Mesendoderm (in vitro differentiated cells): Measurements from ENCODE around the gene TUBA4B.

Experiments
- DNase-seq: peaks from one replicate; pipeline ENCODE4 v3.0.0; 2013
- H2AK5ac ChIP-seq: 2 replicates; pipeline ENCODE4 v1.6.1; 2013; ENCODE audit warnings: low read length, inconsistent platforms
- H2BK120ac ChIP-seq: 2 replicates; pipeline ENCODE4 v1.6.1; 2013; ENCODE audit warnings: low read depth, mild to moderate bottlenecking, low read length, moderate library complexity, mixed read lengths
- H2BK15ac ChIP-seq: replicated peaks from 2 replicates; pipeline ENCODE4 v1.6.1; 2013; ENCODE audit warnings: low read depth, mild to moderate bottlenecking, moderate library complexity
- H2BK5ac ChIP-seq: 2 replicates; pipeline ENCODE4 v1.6.1; 2013; ENCODE audit warnings: low read length, inconsistent platforms
- H3K18ac ChIP-seq: 2 replicates; pipeline ENCODE4 v1.6.1; 2013; ENCODE audit warnings: mild to moderate bottlenecking, low read length, mixed read lengths
- H3K23ac ChIP-seq: one replicate; pipeline ENCODE4 v1.6.1; 2013; ENCODE audit warnings: low read length
- H3K27ac ChIP-seq: 2 replicates; pipeline ENCODE4 v1.5.1; 2013; ENCODE audit warnings: low read depth, mild to moderate bottlenecking, inconsistent platforms, low read length, moderate library complexity
- H3K27me3 ChIP-seq: 2 replicates; pipeline ENCODE4 v1.6.1; 2013; ENCODE audit warnings: low read length, control low read depth, mild to moderate bottlenecking, inconsistent platforms; ENCODE audit not compliant: insufficient read depth, poor library complexity
- H3K36me3 ChIP-seq: 2 replicates; pipeline ENCODE4 v1.6.1; 2013; ENCODE audit warnings: low read length, inconsistent platforms; ENCODE audit not compliant: control insufficient read depth, insufficient read depth
- H3K4ac ChIP-seq: one replicate; pipeline ENCODE4 v1.6.1; 2013; ENCODE audit warnings: low read depth, mild to moderate bottlenecking, low read length, moderate library complexity
- H3K4me1 ChIP-seq: 2 replicates; pipeline ENCODE4 v1.6.1; 2013; ENCODE audit warnings: low read depth, low read length, inconsistent platforms; ENCODE audit not compliant: control insufficient read depth
- H3K4me2 ChIP-seq: 2 replicates; pipeline ENCODE4 v1.6.1; 2013; ENCODE audit warnings: low read length
- H3K4me3 ChIP-seq: 2 replicates; pipeline ENCODE4 v1.5.1; 2013; ENCODE audit warnings: mild to moderate bottlenecking, low read length
- H3K56ac ChIP-seq: one replicate; pipeline ENCODE4 v1.6.1; 2013; ENCODE audit warnings: low read length
- H3K79me1 ChIP-seq: 2 replicates; pipeline ENCODE4 v1.6.1; 2013; ENCODE audit warnings: low read length, inconsistent platforms
- H3K79me2 ChIP-seq: 2 replicates; pipeline ENCODE4 v1.6.1; 2013; ENCODE audit warnings: mild to moderate bottlenecking, low read length; ENCODE audit not compliant: control insufficient read depth, insufficient read depth
- H3K9ac ChIP-seq: 2 replicates; pipeline ENCODE4 v1.6.1; 2013; ENCODE audit warnings: low read length, inconsistent platforms
- H4K5ac ChIP-seq: one replicate; pipeline ENCODE4 v1.6.1; 2013; ENCODE audit warnings: low read length
- H4K8ac ChIP-seq: one replicate; pipeline ENCODE4 v1.6.1; 2013; ENCODE audit warnings: low read depth, mild to moderate bottlenecking, control low read depth, low read length, moderate library complexity
- WGBS: extraction: QIAGEN DNeasy Blood & Tissue Kit; methylation state at CpG from one replicate; pipeline ENCODE4 v1.1.7; 2013; ENCODE audit warnings: low lambda C conversion rate, missing lambda C conversion rate; ENCODE audit not compliant: insufficient coverage; ENCODE audit errors: extremely low coverage; 5-methylcytosine and 5-hydroxymethylcytosine counted together

The TUBA4B gene

DNA sequence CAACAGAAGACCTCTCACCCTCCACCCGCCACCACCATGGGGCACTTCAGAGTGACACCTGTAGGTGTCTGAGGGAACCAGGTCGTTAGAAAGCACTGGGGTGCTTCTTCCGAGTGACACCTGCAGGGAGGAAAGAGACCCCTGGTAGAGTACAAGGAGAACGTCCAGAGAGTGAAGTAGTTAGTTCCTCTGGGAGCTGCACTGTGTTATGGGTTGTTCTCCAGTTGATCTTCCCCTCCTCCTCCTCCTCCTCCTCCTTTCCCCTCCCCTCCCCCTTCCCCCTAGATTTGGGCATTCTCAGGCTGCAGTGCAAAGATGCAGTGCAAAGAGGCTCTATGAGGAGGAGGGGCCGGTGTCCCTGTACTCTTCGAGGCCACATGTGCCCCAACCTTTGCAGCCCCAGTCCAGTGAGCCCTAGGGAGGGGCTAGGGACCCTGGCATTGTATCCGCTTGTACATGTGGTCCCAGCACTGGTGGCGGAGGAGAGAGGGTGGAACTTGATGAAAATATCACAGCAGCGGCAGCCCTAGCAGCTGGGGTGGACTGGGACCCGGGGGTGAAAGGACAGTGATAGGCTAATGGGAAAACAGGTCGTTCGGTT is 27.0 kb downstream of the TUBA4B start:
- WGBS = no CpG with 5 or more reads among the region's 12 CpGs
- no peaks in the 10 kb centered on the region for H3K79me2 ChIP-seq
- peak overlapping the region; percentile 99 for H3K27ac ChIP-seq
- H3K18ac ChIP-seq = peak overlapping the region; percentile 88
- H4K8ac ChIP-seq = no peak overlapping the region
- H3K4ac ChIP-seq = peak overlapping the region; percentile 44
- peak overlapping the region; percentile 88 for H2BK5ac ChIP-seq
- H3K27me3 ChIP-seq = no peaks in the 10 kb centered on the region
- no peak overlapping the region for H2BK15ac ChIP-seq
- no peak overlapping the region for H4K5ac ChIP-seq
- H3K9ac ChIP-seq = peak overlapping the region; percentile 74
- H2AK5ac ChIP-seq = peak overlapping the region; percentile 24
- H3K79me1 ChIP-seq = no peaks in the 10 kb centered on the region
- H3K4me2 ChIP-seq = peak overlapping the region; percentile 71
- H3K36me3 ChIP-seq = no peaks in the 10 kb centered on the region
- H3K23ac ChIP-seq = peak overlapping the region; percentile 82
- DNase-seq = no peak
- peak overlapping the region; percentile 87 for H3K56ac ChIP-seq
- peak overlapping the region; percentile 15 for H3K4me3 ChIP-seq
- peaks cover 21% of the 10 kb centered on the region for H3K4me1 ChIP-seq
- peak overlapping the region; percentile 96 for H2BK120ac ChIP-seq

DNA sequence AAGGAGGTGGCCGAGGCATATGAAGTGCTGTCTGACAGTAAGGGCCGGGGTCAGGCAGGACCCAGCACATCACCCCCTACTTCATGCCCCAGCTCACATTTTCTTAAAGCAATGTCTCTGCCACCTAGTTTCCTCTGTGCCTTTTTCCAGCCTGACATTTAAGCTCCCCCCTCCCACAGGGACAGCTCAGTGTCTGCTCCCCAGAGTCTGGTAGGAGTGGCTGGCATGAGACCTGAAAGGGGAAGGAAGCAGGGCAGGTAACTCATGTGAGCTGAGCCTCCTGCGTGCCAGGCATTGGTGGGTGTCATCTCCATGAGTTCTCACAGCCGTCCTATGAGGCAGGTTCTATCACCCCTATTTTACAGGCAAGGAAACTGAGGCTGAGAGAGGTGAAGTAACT is 27.6 kb downstream of the TUBA4B start:
- DNase-seq = no peak

DNA sequence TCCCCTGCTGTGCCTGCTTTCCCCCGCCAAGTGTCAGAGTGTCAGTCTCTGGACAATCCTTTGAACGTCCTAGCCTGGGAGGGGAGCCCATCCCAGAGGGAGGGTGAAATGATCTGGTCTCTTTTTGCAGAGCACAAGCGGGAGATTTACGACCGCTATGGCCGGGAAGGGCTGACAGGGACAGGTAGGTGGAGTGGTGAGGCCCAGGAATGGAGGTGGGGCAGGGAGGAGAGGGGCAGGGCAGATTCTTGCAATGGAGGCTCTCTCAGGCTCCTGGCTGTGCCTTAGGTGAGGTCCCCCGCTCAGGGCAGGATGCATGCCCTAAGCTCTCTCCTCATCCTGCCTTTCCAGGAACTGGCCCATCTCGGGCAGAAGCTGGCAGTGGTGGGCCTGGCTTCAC is 28.5 kb downstream of the TUBA4B start:
- Histone ChIP-seq H3K56ac (peak overlapping the region; percentile 3), H3K9ac (no peak overlapping the region), H2BK5ac (no peak overlapping the region), H3K4me3 (no peak overlapping the region), H3K4me2 (no peak overlapping the region), H3K4me1 (peaks cover 24% of the 10 kb centered on the region), H3K27ac (no peak overlapping the region), H4K8ac (no peak overlapping the region), H3K79me2 (no peaks in the 10 kb centered on the region), H3K4ac (peak overlapping the region; percentile 40), H3K36me3 (no peaks in the 10 kb centered on the region), H4K5ac (no peak overlapping the region), H2BK120ac (no peak overlapping the region), H3K79me1 (no peaks in the 10 kb centered on the region), H2AK5ac (no peak overlapping the region), H2BK15ac (no peak overlapping the region), H3K23ac (no peak overlapping the region), H3K18ac (no peak overlapping the region), H3K27me3 (no peaks in the 10 kb centered on the region)
- DNase-seq = peak; percentile 31
- no CpG with 5 or more reads among the region's 8 CpGs for WGBS

More for the DNA sequence above, 27.6 kb downstream of the TUBA4B start:
- H2BK15ac ChIP-seq = no peak overlapping the region
- peak overlapping the region; percentile 88 for H3K18ac ChIP-seq
- no peak overlapping the region for H4K8ac ChIP-seq
- H3K79me1 ChIP-seq = no peaks in the 10 kb centered on the region
- H2AK5ac ChIP-seq = peak overlapping the region; percentile 2
- no peak overlapping the region for H3K23ac ChIP-seq
- H3K4me1 ChIP-seq = peaks cover 21% of the 10 kb centered on the region
- H3K79me2 ChIP-seq = no peaks in the 10 kb centered on the region
- no peak overlapping the region for H3K4me3 ChIP-seq
- no peak overlapping the region for H3K4me2 ChIP-seq
- peak overlapping the region; percentile 99 for H3K27ac ChIP-seq
- peak overlapping the region; percentile 74 for H3K9ac ChIP-seq
- H3K27me3 ChIP-seq = no peaks in the 10 kb centered on the region
- peak overlapping the region; percentile 28 for H2BK5ac ChIP-seq
- H3K56ac ChIP-seq = peak overlapping the region; percentile 87
- H4K5ac ChIP-seq = no peak overlapping the region
- H3K4ac ChIP-seq = no peak overlapping the region
- H2BK120ac ChIP-seq = peak overlapping the region; percentile 19
- no peaks in the 10 kb centered on the region for H3K36me3 ChIP-seq
- WGBS = no CpG with 5 or more reads among the region's 4 CpGs

DNA sequence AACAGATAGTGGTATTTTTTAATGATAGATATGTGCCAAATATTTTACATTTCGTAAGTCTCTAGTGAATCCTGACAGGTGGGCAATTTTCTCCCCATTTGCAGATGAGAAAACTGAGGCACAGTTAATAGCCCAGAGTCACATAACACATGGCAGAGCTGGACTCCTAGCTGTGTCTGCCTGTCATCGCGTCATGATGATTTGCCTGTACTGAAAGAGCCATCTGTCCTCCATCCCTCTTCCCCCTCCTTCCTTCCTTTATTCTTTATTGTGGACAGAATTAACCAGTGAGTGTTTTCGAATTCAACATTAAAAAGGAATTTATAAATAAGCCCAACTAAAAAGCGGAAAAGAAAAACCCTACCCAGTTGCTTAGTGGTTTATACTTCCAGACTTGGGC is 29.3 kb downstream of the TUBA4B start:
- H3K4me1 ChIP-seq = peaks cover 24% of the 10 kb centered on the region
- no peaks in the 10 kb centered on the region for H3K36me3 ChIP-seq
- no peak overlapping the region for H3K23ac ChIP-seq
- no peak overlapping the region for H3K18ac ChIP-seq
- H3K27me3 ChIP-seq = no peaks in the 10 kb centered on the region
- no peak overlapping the region for H3K9ac ChIP-seq
- no peak overlapping the region for H3K27ac ChIP-seq
- no peak overlapping the region for H3K4me3 ChIP-seq
- no peak overlapping the region for H2BK120ac ChIP-seq
- no peak overlapping the region for H2BK5ac ChIP-seq
- H3K79me2 ChIP-seq = no peaks in the 10 kb centered on the region
- WGBS = no CpG with 5 or more reads among the region's 5 CpGs
- no peak overlapping the region for H2BK15ac ChIP-seq
- H2AK5ac ChIP-seq = no peak overlapping the region
- no peak overlapping the region for H4K5ac ChIP-seq
- no peak overlapping the region for H3K56ac ChIP-seq
- DNase-seq = no peak
- H3K4me2 ChIP-seq = no peak overlapping the region
- H3K79me1 ChIP-seq = no peaks in the 10 kb centered on the region
- no peak overlapping the region for H3K4ac ChIP-seq
- no peak overlapping the region for H4K8ac ChIP-seq

DNA sequence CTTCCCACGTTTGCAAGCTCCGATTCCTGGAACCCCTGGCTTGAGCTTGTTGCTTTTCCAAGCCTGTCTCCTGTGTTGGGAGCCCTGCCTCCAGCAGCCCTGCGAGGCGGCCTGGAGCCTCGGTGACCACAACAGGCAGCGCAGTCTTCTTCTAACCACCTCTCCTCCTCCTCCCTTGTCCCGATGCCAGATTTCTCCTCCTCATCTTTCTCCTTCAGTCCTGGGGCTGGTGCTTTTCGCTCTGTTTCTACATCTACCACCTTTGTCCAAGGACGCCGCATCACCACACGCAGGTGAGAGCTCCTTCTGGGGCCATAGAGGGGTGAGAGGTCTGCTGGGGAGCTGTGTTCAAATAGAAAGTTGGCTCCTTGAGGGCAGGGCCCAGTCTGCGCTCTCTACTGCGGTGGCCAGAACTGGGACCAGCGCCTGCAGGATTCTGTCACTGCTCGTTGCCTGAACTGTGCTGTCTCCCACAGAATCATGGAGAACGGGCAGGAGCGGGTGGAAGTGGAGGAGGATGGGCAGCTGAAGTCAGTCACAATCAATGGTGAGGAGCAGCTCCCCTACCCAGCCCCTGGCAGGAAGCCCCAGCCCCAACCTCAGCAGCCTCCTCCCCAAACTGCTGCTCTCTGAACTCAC is 30.0 kb downstream of the TUBA4B start:
- no peak overlapping the region for H4K8ac ChIP-seq
- H2BK15ac ChIP-seq = no peak overlapping the region
- no peak overlapping the region for H3K23ac ChIP-seq
- no peaks in the 10 kb centered on the region for H3K79me1 ChIP-seq
- H4K5ac ChIP-seq = no peak overlapping the region
- no peaks in the 10 kb centered on the region for H3K36me3 ChIP-seq
- H2BK120ac ChIP-seq = no peak overlapping the region
- no peaks in the 10 kb centered on the region for H3K79me2 ChIP-seq
- no CpG with 5 or more reads among the region's 17 CpGs for WGBS
- H2AK5ac ChIP-seq = no peak overlapping the region
- H3K9ac ChIP-seq = no peak overlapping the region
- no peak overlapping the region for H3K4me3 ChIP-seq
- no peak overlapping the region for H3K56ac ChIP-seq
- H2BK5ac ChIP-seq = no peak overlapping the region
- no peak overlapping the region for H3K4me2 ChIP-seq
- H3K27ac ChIP-seq = no peak overlapping the region
- H3K4me1 ChIP-seq = peaks cover 22% of the 10 kb centered on the region
- no peaks in the 10 kb centered on the region for H3K27me3 ChIP-seq
- no peak for DNase-seq
- H3K18ac ChIP-seq = no peak overlapping the region
- H3K4ac ChIP-seq = no peak overlapping the region
